Ovary (tissue), 9 donors: ENCODE data around the gene FARP1. TPM values are rescaled to one million over a fixed set of nuclear protein-coding genes. Genes with fewer than 3 reads are reported as not detected.

Experiments
- DNase-seq, 5 donors: peaks; one replicate each; pipeline ENCODE4 v3.0.0-alpha.2; 2019 to 2020
- H3K27ac ChIP-seq, 2 donors: fragments of 200-600 bp; one replicate each; pipeline versions ENCODE4 v1.5.1 to v1.8.0; 2019 to 2022
- H3K27me3 ChIP-seq: fragments of 200-600 bp; one replicate; pipeline ENCODE4 v1.8.0; 2022
- H3K36me3 ChIP-seq: fragments of 200-600 bp; sonication (generic); one replicate; pipeline ENCODE4 v1.5.1; 2019
- H3K4me1 ChIP-seq: one replicate; pipeline ENCODE4 v1.8.1; 2013; ENCODE audit warnings: mild to moderate bottlenecking, moderate library complexity; ENCODE audit not compliant: insufficient read depth
- H3K4me3 ChIP-seq: fragments of 200-600 bp; sonication (generic); one replicate; pipeline ENCODE4 v1.5.1; 2017
- H3K9me3 ChIP-seq, 2 donors: fragments of 200-600 bp in 1 of 2; sonication (generic) in 1 of 2; one replicate each; pipeline versions ENCODE4 v1.5.1 to v1.8.1; 2013 to 2019; ENCODE audit warnings: mild to moderate bottlenecking in 1 of 2, moderate library complexity in 1 of 2
- CTCF ChIP-seq, 3 donors: fragments of 450-650 bp in 2 of 3; fragments of 200-600 bp in 1 of 3; IDR thresholded peaks; one replicate each; pipeline versions ENCODE4 v1.5.1 to v1.8.0; 2016 to 2022; ENCODE audit warnings: antibody characterized with exemption in 3 of 3, mild to moderate bottlenecking in 1 of 3
- EP300 ChIP-seq: sonication (generic); formaldehyde crosslinking; IDR thresholded peaks from one replicate; pipeline ENCODE4 v1.6.1; 2017; ENCODE audit warnings: antibody characterized with exemption
- POLR2A ChIP-seq: fragments of 450-650 bp; IDR thresholded peaks from one replicate; pipeline ENCODE4 v1.6.1; 2017; ENCODE audit warnings: antibody characterized with exemption, mild to moderate bottlenecking, moderate library complexity
- WGBS, 3 donors: extraction: QIAGEN DNeasy Blood & Tissue Kit in 1 of 3; methylation state at CpG; one replicate each; pipeline versions ENCODE4 v1.1.5 to v1.1.7; 2013 to 2017; 5-methylcytosine and 5-hydroxymethylcytosine counted together
- intact Hi-C, 4 donors: fragments of 100-400 bp; cut with DNase I; formaldehyde crosslinking; loops; one replicate each; pipeline versions ENCODE4 v1.11.0 to v1.15.1; 2022 to 2023
- polyA plus RNA-seq, 2 donors: library from polyadenylated mRNA; stranded (reverse); fragments of 200-250 nt in 1 of 2; fragments of 350-450 nt in 1 of 2; fragmentation: Illumina TruSeq in 1 of 2; extraction: RNeasy Lipid Tissue Mini Kit (QIAGEN cat#74804) in 1 of 2; gene quantifications; one replicate each; pipeline ENCODE4 v1.2.3, GENCODE V29; 2013 to 2014
- total RNA-seq, 7 donors: library from RNA; depleted of rRNA in 2 of 7; stranded (reverse); fragments of >200 nt in 2 of 7; fragmentation: NEBNext Ultra II Directional in 3 of 7; extraction: Animal tissue kit (Norgen Biotek cat#: 25700) in 3 of 7; gene quantifications; one replicate each; pipeline versions ENCODE4 v1.1.0 to v1.2.4, GENCODE V29; 2016 to 2023
- donor health status: DM: no; HTN: no; CAD: no; lungs with moderate emphysema.
- donor health status: DM: no; HTN: no; CAD: no.
- donor health status: Bipolar disorder and iron deficiency.
- donor health status: DM: yes; HTN: yes; CAD: no.
- donor health status: DM: no; HTN: no; CAD: no.
- donor health status: DM: yes; HTN: yes; CAD: no.

Gene FARP1
- total and polyA plus RNA-seq, 9 donors, result 10.2 to 90.1 (median 35.6) TPM

GRCh38 chr13:98105929-98106336, 37.0 kb upstream of the FARP1 start:
- TF ChIP-seq CTCF (IDR thresholded peaks at IDR 0.05) (no peak), POLR2A (no peak), EP300 (no peak)
- 54 to 65% (median 60%) methylated on average over 3 of the region's 3 CpGs for WGBS, 3 donors
- intact Hi-C loops, result no loop called here
- H3K4me1 ChIP-seq, result no peaks in the 10 kb centered on the region
- H3K4me3 ChIP-seq, result no peak overlapping the region
- no peaks in the 10 kb centered on the region for H3K27me3 ChIP-seq
- H3K9me3 ChIP-seq, result no peaks in the 10 kb centered on the region
- no peaks in the 10 kb centered on the region for H3K36me3 ChIP-seq
- no peak overlapping the region for H3K27ac ChIP-seq
- DNase-seq, result no peak

- DNase-seq, result no peak
- WGBS, 3 donors, result 34 to 44% (median 43%) methylated on average over 3 of the region's 3 CpGs
- H3K27ac ChIP-seq, result no peak overlapping the region
- no peaks in the 10 kb centered on the region for H3K36me3 ChIP-seq
- H3K9me3 ChIP-seq, result no peaks in the 10 kb centered on the region
- no peak for TF ChIP-seq CTCF (IDR thresholded peaks at IDR 0.05)
- no peak for TF ChIP-seq POLR2A
- TF ChIP-seq EP300, result no peak
- H3K27me3 ChIP-seq, result no peaks in the 10 kb centered on the region
- intact Hi-C loops, result no loop called here
- no peaks in the 10 kb centered on the region for H3K4me1 ChIP-seq
- no peak overlapping the region for H3K4me3 ChIP-seq
Measured at GRCh38 chr13:98108341-98108740, 34.6 kb upstream of the FARP1 start.

- TF ChIP-seq POLR2A (no peak), EP300 (no peak), CTCF (IDR thresholded peaks at IDR 0.05) (no peak)
- intact Hi-C loops, result no loop called here
- H3K27ac ChIP-seq, result no peak overlapping the region
- no peaks in the 10 kb centered on the region for H3K9me3 ChIP-seq
- H3K36me3 ChIP-seq, result no peaks in the 10 kb centered on the region
- H3K4me3 ChIP-seq, result no peak overlapping the region
- H3K27me3 ChIP-seq, result no peaks in the 10 kb centered on the region
- DNase-seq, result no peak
- 76 to 80% (median 80%) methylated on average over 7 of the region's 7 CpGs for WGBS, 3 donors
- no peaks in the 10 kb centered on the region for H3K4me1 ChIP-seq
Measured at GRCh38 chr13:98109226-98109853, 33.6 kb upstream of the FARP1 start.

- Histone ChIP-seq H3K36me3 (no peaks in the 10 kb centered on the region), H3K4me3 (no peak overlapping the region), H3K4me1 (no peaks in the 10 kb centered on the region), H3K9me3 (no peaks in the 10 kb centered on the region), H3K27me3 (no peaks in the 10 kb centered on the region), H3K27ac (no peak overlapping the region)
- WGBS, 3 donors, result 85 to 90% (median 89%) methylated on average over 5 of the region's 5 CpGs
- DNase-seq, result no peak
- intact Hi-C loops, result no loop called here
- TF ChIP-seq EP300, result no peak
Measured at GRCh38 chr13:98110749-98111148, 32.1 kb upstream of the FARP1 start.
